ENCODE results near the gene PARP2. TPM values are rescaled to one million over a fixed set of nuclear protein-coding genes. Genes with fewer than 3 reads are reported as not detected.

The PARP2 gene
- total RNA-seq, 4 donors from 2014 or later: 12.2 to 34.0 (median 14.9) TPM

DNA sequence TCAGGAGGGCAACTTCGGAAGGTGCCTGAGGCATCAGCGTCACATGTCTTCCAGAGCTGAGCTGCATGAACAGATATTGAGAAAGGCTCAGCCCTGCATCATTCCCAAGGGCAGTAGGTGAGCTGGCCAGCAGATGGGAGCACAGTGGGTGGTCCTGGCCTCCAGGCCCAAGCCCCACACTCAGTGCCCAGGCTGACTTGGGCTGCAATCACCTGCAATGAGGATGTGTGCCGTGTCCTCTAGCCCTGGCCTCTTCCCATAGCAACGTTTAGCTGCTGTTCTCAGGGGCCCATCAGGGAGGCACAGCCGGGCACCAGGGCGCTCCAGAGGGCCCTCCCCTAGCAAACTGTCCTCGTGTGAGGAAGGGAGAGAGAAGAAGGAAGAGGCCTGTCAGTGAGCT, 37.9 kb downstream of the PARP2 start:
- Histone ChIP-seq H3K27ac (no peak overlapping the region), H3K4me3 (no peak overlapping the region), H3K36me3 (peaks cover 100% of the 10 kb centered on the region), H3K9me3 (no peaks in the 10 kb centered on the region), H3K4me1 (no peaks in the 10 kb centered on the region), H3K27me3 (no peaks in the 10 kb centered on the region)
- TF ChIP-seq CTCF (IDR thresholded peaks at IDR 0.05): no peak
- TF ChIP-seq EP300 (IDR thresholded peaks at IDR 0.05): no peak
- no peak for TF ChIP-seq POLR2AphosphoS5 (IDR thresholded peaks at IDR 0.05)
- TF ChIP-seq POLR2A (IDR thresholded peaks at IDR 0.05): no peak
- WGBS: 81% methylated on average over 7 of the region's 7 CpGs
- no peak for DNase-seq (ENCODE audit: low spot score in 2 of 2)

DNA sequence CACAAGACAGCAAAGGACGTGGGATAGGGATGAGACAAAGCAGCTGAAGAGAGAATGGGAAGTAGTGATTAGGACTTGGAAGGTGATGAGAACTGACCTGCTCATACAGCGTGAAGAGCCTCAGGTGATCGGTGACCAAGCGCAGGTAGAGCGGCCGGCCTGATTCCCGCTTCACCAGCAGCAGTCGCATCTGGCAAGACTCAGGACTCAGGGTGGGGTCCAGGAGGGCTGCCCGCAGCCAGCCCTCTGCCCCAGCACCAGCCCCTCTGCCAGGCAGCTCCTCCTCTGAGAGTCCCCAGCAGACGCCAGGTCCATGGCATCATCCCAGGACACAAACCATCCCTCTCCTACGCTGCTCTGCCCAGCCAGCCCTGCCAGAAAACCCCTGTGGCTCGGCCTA, 39.1 kb downstream of the PARP2 start:
- Histone ChIP-seq H3K27ac (no peak overlapping the region), H3K36me3 (peaks cover 94% of the 10 kb centered on the region), H3K4me3 (no peak overlapping the region), H3K9me3 (no peaks in the 10 kb centered on the region), H3K4me1 (no peaks in the 10 kb centered on the region), H3K27me3 (no peaks in the 10 kb centered on the region)
- no peak for TF ChIP-seq EP300 (IDR thresholded peaks at IDR 0.05)
- 93% methylated on average over 12 of the region's 12 CpGs for WGBS
- no peak for DNase-seq (ENCODE audit: low spot score in 2 of 2)

DNA sequence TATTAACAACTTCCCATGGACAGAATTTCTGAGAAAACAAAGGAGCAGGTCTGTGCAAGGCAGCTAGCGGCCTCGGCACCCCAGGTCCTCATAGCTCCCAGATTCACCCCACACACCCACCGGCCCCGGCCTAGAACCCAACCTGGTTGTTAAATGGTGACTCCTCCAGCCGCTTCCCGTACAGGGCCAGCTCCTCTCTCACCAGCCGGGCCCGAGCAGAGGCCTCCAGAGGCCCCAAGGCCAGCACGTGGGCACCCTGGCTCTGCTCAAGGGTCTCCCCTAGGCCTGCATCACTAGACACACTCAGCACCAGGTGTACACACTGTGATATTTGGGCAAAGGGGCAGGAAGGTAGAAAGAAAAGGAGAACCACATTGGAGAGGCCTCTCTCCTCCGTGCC, 39.6 kb downstream of the PARP2 start:
- Histone ChIP-seq H3K4me1 (no peaks in the 10 kb centered on the region), H3K9me3 (no peaks in the 10 kb centered on the region), H3K36me3 (peaks cover 94% of the 10 kb centered on the region), H3K4me3 (no peak overlapping the region), H3K27me3 (no peaks in the 10 kb centered on the region), H3K27ac (no peak overlapping the region)
- no peak for DNase-seq (ENCODE audit: low spot score in 2 of 2)
- TF ChIP-seq POLR2A (IDR thresholded peaks at IDR 0.05) (no peak), CTCF (IDR thresholded peaks at IDR 0.05) (no peak), EP300 (IDR thresholded peaks at IDR 0.05) (no peak), POLR2AphosphoS5 (IDR thresholded peaks at IDR 0.05) (no peak)
- WGBS: 93% methylated on average over 9 of the region's 10 CpGs

GRCh38 chr14:20383636-20384035, 40.2 kb downstream of the PARP2 start:
- WGBS: 96% methylated on average over 5 of the region's 5 CpGs
- no peaks in the 10 kb centered on the region for H3K27me3 ChIP-seq

DNA sequence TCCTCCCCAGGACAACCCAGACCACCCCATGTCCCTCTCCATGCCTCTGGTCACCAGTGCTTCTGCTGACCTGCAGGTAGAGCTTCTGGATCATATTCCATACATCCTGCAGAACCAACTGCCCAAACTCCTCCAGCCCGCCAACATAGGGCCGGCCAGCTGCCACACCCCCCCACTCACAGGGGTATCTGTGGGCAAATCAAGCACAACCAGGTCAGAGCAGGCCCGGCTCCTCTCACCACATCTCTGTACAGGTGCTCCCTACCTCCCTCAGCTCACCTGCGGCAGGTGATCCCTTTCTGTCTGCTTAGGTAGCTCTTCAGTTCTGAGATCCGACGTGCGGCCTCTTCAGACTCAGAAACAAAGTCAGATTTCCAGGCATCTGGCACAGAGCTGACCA, 40.9 kb downstream of the PARP2 start:
- peaks cover 94% of the 10 kb centered on the region for H3K36me3 ChIP-seq
- H3K27me3 ChIP-seq: no peaks in the 10 kb centered on the region
- no peaks in the 10 kb centered on the region for H3K9me3 ChIP-seq
- H3K4me3 ChIP-seq: no peak overlapping the region
- TF ChIP-seq POLR2A (IDR thresholded peaks at IDR 0.05) (no peak), EP300 (IDR thresholded peaks at IDR 0.05) (no peak), CTCF (IDR thresholded peaks at IDR 0.05) (no peak), POLR2AphosphoS5 (IDR thresholded peaks at IDR 0.05) (no peak)
- WGBS: 95% methylated on average over 4 of the region's 7 CpGs
- no peak overlapping the region for H3K27ac ChIP-seq
- no peaks in the 10 kb centered on the region for H3K4me1 ChIP-seq
- no peak for DNase-seq (ENCODE audit: low spot score in 2 of 2)

More at GRCh38 chr14:20383636-20384035, 40.2 kb downstream of the PARP2 start:
- H3K27ac ChIP-seq: no peak overlapping the region
- H3K9me3 ChIP-seq: no peaks in the 10 kb centered on the region
- no peak for DNase-seq (ENCODE audit: low spot score in 2 of 2)
- H3K4me3 ChIP-seq: no peak overlapping the region
- H3K4me1 ChIP-seq: no peaks in the 10 kb centered on the region
- peaks cover 94% of the 10 kb centered on the region for H3K36me3 ChIP-seq
- TF ChIP-seq EP300 (IDR thresholded peaks at IDR 0.05) (no peak), POLR2A (IDR thresholded peaks at IDR 0.05) (no peak), CTCF (IDR thresholded peaks at IDR 0.05) (no peak)

DNA sequence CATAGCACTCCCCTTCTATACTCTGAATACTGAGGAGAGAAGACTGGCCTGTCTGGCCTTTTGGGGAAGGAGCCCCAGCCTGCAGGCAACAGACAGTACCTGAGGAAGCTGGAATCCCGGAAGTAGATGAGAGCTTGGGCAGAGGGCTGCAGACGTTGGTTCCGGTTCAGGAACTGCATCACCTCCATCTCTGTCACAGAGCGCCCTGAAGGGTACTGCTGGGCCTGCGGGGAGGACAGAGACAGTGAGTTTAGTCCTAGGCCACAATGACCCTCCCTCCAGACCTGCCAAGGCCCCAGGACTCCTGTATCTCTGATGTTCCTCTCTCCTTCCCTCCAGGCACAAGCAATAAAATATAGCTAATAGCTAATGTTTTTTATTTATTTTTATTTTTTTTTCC, 41.5 kb downstream of the PARP2 start:
- Histone ChIP-seq H3K4me3 (no peak overlapping the region), H3K4me1 (no peaks in the 10 kb centered on the region), H3K36me3 (peaks cover 94% of the 10 kb centered on the region), H3K27ac (no peak overlapping the region), H3K9me3 (no peaks in the 10 kb centered on the region), H3K27me3 (no peaks in the 10 kb centered on the region)
- 94% methylated on average over 5 of the region's 5 CpGs for WGBS
- TF ChIP-seq POLR2A (IDR thresholded peaks at IDR 0.05) (no peak), EP300 (IDR thresholded peaks at IDR 0.05) (no peak), POLR2AphosphoS5 (IDR thresholded peaks at IDR 0.05) (no peak), CTCF (IDR thresholded peaks at IDR 0.05) (no peak)
- no peak for DNase-seq (ENCODE audit: low spot score in 2 of 2)
